Measurements from ENCODE around the gene IL23A.
"Not testable (repeated sequence)": the region's sequence is repeated elsewhere in the genome, so short reads cannot be mapped to it uniquely, and the experiment has no call there.

IL23A gene

DNA sequence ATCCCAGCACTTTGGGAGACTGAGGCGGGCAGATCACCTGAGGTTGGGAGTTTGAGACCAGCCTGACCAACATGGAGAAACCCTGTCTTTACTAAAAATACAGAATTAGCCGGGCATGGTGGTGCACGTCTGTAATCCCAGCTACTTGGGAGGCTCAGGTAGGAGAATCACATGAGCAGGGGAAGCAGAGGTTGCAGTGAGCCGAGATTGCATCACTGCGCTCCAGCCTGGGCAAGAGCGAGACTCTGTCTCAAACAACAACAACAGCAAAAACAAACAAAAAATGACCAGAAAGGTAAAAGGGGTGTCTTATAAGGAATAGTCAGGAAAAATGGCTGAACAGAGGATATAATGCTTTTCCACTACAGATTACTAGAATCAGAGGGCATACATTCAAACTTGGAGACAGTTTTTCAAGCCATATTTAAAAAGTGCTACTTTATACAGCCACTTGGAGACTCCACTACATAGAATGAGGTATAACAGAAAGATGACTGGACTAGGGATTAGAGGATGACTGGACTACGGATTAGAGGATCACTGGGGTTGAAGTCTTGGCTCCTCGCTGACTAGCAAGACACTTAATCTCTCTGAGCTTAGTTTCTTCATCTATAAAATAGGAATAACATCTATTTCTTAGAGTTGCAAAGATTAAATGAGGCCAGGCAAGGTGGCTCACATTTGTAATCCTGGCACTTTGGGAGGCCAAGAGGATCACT, 33.7 kb upstream of the IL23A start:
- 96% methylated on average over 4 of the region's 8 CpGs; no CpG with 5 or more reads in 1 of the 2 experiments for WGBS, 2 experiments (ENCODE audit: insufficient coverage in 2 of 2)
- H3K4me1 ChIP-seq (ENCODE audit: control insufficient read depth, insufficient read depth, low read length, poor library complexity, severe bottlenecking) = no peaks in the 10 kb centered on the region
- H3K9me3 ChIP-seq (ENCODE audit: control insufficient read depth, low read length) = no peaks in the 10 kb centered on the region
- no peak overlapping the region for H3K27ac ChIP-seq (ENCODE audit: low read depth, low read length, severe bottlenecking)
- H3K4me3 ChIP-seq (ENCODE audit: extremely low read depth, insufficient read depth, low read length, poor library complexity, severe bottlenecking) = no peak overlapping the region
- H3K36me3 ChIP-seq (ENCODE audit: control insufficient read depth, insufficient read depth, low read length) = peaks cover 70% of the 10 kb centered on the region

DNA sequence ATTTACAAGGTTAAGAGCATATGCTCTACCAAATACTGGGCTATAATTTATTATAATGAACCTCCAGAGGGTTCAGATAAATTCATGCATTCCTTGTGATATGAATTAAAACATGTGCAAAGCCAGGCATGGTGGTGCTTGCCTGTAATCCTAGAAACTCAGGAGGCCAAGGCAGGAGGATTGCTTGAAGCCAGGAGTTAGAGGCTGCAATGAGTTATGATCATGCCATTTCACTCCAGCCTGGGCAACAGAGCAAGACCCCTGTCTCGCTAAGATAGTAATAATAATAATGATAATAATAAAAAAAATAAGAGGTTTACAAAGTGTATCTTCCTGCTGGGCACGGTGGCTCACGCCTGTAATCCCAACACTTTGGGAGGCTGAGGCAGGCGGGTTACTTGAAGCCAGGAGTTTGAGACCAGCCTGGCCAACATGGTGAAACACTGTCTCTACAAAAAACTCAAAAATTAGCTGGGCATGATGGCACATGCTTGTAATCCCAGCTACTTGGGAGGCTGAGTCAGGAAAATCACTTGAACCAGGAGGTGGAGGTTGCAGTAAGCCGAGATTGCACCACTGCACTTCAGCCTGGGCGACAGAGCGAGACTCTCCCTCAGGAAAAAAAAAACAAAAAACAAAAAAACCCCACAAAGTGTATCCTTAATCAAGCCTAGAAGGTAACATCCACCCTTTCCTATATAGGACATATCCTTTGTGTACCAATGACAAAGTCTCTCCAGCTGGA, 31.3 kb upstream of the IL23A start:
- WGBS, 2 experiments (ENCODE audit: insufficient coverage in 2 of 2) = 94 to 98% methylated on average over 4 to 6 of the region's 7 CpGs
- Histone ChIP-seq H3K4me3 (ENCODE audit: extremely low read depth, insufficient read depth, low read length, poor library complexity, severe bottlenecking) (no peak overlapping the region), H3K4me1 (ENCODE audit: control insufficient read depth, insufficient read depth, low read length, poor library complexity, severe bottlenecking) (no peaks in the 10 kb centered on the region), H3K36me3 (ENCODE audit: control insufficient read depth, insufficient read depth, low read length) (peaks cover 80% of the 10 kb centered on the region), H3K27ac (ENCODE audit: low read depth, low read length, severe bottlenecking) (no peak overlapping the region), H3K9me3 (ENCODE audit: control insufficient read depth, low read length) (no peaks in the 10 kb centered on the region)

DNA sequence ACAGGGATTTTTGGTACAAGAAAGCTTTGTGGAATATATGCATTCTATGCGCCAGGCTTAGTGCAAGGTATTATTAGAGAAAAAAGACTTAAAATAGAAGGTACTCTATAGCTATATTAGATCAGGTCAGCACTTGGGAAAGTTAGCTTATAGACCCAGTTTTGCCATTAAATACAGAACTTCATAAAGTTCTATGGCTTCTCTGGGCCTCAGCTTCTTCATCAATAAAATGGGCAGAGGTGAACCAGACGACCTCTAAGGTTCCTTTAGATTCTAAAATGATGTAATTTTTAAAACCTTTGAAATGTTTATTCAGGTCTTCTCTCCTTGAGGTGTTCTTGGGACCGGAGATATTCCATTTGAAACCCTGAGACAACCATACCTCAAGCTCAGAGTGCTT, 30.0 kb upstream of the IL23A start:
- WGBS, 2 experiments (ENCODE audit: insufficient coverage in 2 of 2) = 80 to 90% methylated on average over 1 to 2 of the region's 3 CpGs
- H3K9me3 ChIP-seq (ENCODE audit: control insufficient read depth, low read length) = no peaks in the 10 kb centered on the region
- H3K4me3 ChIP-seq (ENCODE audit: extremely low read depth, insufficient read depth, low read length, poor library complexity, severe bottlenecking) = no peak overlapping the region
- H3K36me3 ChIP-seq (ENCODE audit: control insufficient read depth, insufficient read depth, low read length) = peaks cover 78% of the 10 kb centered on the region
- no peaks in the 10 kb centered on the region for H3K4me1 ChIP-seq (ENCODE audit: control insufficient read depth, insufficient read depth, low read length, poor library complexity, severe bottlenecking)
- no peak overlapping the region for H3K27ac ChIP-seq (ENCODE audit: low read depth, low read length, severe bottlenecking)

DNA sequence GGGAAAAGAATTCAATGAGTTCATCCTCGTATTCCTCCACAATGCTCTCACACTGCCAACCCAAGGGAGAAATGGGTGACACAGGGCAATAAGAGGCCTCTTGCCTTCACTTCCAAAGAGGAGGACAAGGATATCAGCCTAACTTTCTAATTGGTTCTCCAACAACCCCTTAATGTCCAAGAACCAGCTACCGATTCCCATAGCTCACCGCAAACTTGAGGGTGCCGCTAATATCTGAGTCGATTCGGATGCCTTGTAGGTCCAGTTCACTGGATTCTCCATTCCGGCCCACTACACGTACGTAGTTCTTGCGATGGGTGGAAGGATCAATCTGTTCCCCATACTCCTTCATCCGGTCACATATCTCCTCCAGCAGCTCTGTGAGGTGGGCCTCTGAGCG, 27.7 kb upstream of the IL23A start:
- Histone ChIP-seq H3K27ac (ENCODE audit: low read depth, low read length, severe bottlenecking) (no peak overlapping the region), H3K9me3 (ENCODE audit: control insufficient read depth, low read length) (no peaks in the 10 kb centered on the region), H3K4me1 (ENCODE audit: control insufficient read depth, insufficient read depth, low read length, poor library complexity, severe bottlenecking) (peaks cover 7% of the 10 kb centered on the region), H3K4me3 (ENCODE audit: extremely low read depth, insufficient read depth, low read length, poor library complexity, severe bottlenecking) (no peak overlapping the region), H3K36me3 (ENCODE audit: control insufficient read depth, insufficient read depth, low read length) (peaks cover 71% of the 10 kb centered on the region)
- 96 to 99% methylated on average over 12 of the region's 12 CpGs for WGBS, 2 experiments (ENCODE audit: insufficient coverage in 2 of 2)

DNA sequence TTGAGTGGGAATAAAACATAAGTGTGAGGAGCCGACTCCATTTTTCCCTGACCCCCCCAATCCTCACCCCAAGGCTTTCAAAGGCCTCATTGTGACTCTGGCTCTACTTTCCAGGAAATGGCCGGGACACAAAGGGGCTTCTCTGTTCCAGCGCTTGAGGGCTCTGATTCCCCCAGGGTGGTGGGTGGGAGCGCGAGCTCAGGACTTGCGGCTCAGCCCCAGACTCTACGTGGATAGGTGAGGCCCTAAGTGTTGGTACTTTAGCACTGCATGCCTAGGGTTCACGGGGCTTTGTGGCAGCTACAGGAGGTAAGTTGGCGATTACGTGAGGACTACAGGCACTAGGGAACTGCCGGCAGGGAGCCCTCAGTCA, 23.4 kb upstream of the IL23A start:
- WGBS, 2 experiments (ENCODE audit: insufficient coverage in 2 of 2) = 0 to 1% methylated on average over 6 to 7 of the region's 11 CpGs
- Histone ChIP-seq H3K4me1 (ENCODE audit: control insufficient read depth, insufficient read depth, low read length, poor library complexity, severe bottlenecking) (peaks cover 11% of the 10 kb centered on the region), H3K9me3 (ENCODE audit: control insufficient read depth, low read length) (no peaks in the 10 kb centered on the region), H3K4me3 (ENCODE audit: extremely low read depth, insufficient read depth, low read length, poor library complexity, severe bottlenecking) (peak overlapping the region; percentile 85), H3K27ac (ENCODE audit: low read depth, low read length, severe bottlenecking) (peak overlapping the region; percentile 86), H3K36me3 (ENCODE audit: control insufficient read depth, insufficient read depth, low read length) (peaks cover 51% of the 10 kb centered on the region)

GRCh38 chr12:56315622-56316473, 22.8 kb upstream of the IL23A start, which contains the start of gene CNPY2:
Gene CNPY2, minus strand, starts transcription at chr12:56315988. Its CDS starts 771 bp downstream, at chr12:56315217.
- Histone ChIP-seq H3K36me3 (ENCODE audit: control insufficient read depth, insufficient read depth, low read length) (peaks cover 45% of the 10 kb centered on the region), H3K9me3 (ENCODE audit: control insufficient read depth, low read length) (no peaks in the 10 kb centered on the region), H3K4me3 (ENCODE audit: extremely low read depth, insufficient read depth, low read length, poor library complexity, severe bottlenecking) (peak within 1 kb of the TSS; percentile 85), H3K27ac (ENCODE audit: low read depth, low read length, severe bottlenecking) (peak within 1 kb of the TSS; percentile 86), H3K4me1 (ENCODE audit: control insufficient read depth, insufficient read depth, low read length, poor library complexity, severe bottlenecking) (peaks cover 11% of the 10 kb centered on the region)
- WGBS, 2 experiments (ENCODE audit: insufficient coverage in 2 of 2) = 0% methylated on average over 61 of the region's 62 CpGs

GRCh38 chr12:56317675-56318074, 21.0 kb upstream of the IL23A start:
- Histone ChIP-seq H3K4me3 (ENCODE audit: extremely low read depth, insufficient read depth, low read length, poor library complexity, severe bottlenecking) (no peak overlapping the region), H3K9me3 (ENCODE audit: control insufficient read depth, low read length) (no peaks in the 10 kb centered on the region), H3K27ac (ENCODE audit: low read depth, low read length, severe bottlenecking) (no peak overlapping the region), H3K4me1 (ENCODE audit: control insufficient read depth, insufficient read depth, low read length, poor library complexity, severe bottlenecking) (peaks cover 11% of the 10 kb centered on the region), H3K36me3 (ENCODE audit: control insufficient read depth, insufficient read depth, low read length) (peaks cover 41% of the 10 kb centered on the region)
- 50 to 92% methylated on average over 2 to 3 of the region's 3 CpGs for WGBS, 2 experiments (ENCODE audit: insufficient coverage in 2 of 2)

DNA sequence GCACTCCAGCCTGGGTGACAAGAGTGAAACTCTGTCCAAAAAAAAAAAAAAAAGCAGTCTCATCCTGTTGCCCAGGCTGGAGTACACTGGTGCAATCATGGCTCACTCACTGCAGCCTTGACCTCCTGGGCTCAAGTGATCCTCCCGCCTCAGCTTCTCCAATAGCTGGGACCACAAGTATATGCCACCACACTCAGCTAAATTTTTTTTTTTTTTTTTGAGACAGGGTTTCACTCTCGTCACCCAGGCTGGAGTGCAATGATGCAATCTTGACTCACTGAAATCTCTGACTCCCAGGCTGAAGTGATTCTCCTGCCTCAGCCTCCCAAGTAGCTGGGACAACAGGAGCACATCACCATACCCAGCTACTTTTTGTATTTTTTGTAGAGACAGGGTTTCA, 17.7 kb upstream of the IL23A start:
- no peak overlapping the region for H3K4me3 ChIP-seq (ENCODE audit: extremely low read depth, insufficient read depth, low read length, poor library complexity, severe bottlenecking)
- 69 to 89% methylated on average over 1 to 2 of the region's 2 CpGs for WGBS, 2 experiments (ENCODE audit: insufficient coverage in 2 of 2)
- peaks cover 5% of the 10 kb centered on the region for H3K4me1 ChIP-seq (ENCODE audit: control insufficient read depth, insufficient read depth, low read length, poor library complexity, severe bottlenecking)
- peaks cover 53% of the 10 kb centered on the region for H3K36me3 ChIP-seq (ENCODE audit: control insufficient read depth, insufficient read depth, low read length)
- no peaks in the 10 kb centered on the region for H3K9me3 ChIP-seq (ENCODE audit: control insufficient read depth, low read length)
- no peak overlapping the region for H3K27ac ChIP-seq (ENCODE audit: low read depth, low read length, severe bottlenecking)

DNA sequence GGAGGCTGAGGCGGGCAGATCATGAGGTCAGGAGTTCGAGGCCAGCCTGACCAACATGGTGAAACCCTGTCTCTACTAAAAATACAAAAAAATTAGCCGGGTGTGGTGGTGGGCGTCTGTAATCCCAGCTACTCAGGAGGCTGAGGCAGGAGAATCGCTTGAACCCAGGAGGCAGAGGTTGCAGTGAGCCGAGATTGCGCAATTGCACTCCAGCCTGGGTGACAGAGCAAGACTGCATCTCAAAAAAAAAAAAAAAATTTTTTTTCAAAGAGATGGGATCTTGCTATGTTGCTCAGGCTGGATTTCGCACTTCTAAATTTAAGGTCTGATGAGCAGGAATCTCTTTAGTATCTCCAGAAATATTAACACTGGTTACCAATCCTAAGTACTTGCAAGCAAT, 17.1 kb upstream of the IL23A start:
- not testable (repeated sequence) for H3K27ac ChIP-seq (ENCODE audit: low read depth, low read length, severe bottlenecking); H3K4me1 ChIP-seq (ENCODE audit: control insufficient read depth, insufficient read depth, low read length, poor library complexity, severe bottlenecking); H3K4me3 ChIP-seq (ENCODE audit: extremely low read depth, insufficient read depth, low read length, poor library complexity, severe bottlenecking); H3K9me3 ChIP-seq (ENCODE audit: control insufficient read depth, low read length)
- WGBS, 2 experiments (ENCODE audit: insufficient coverage in 2 of 2) = 95 to 100% methylated on average over 2 to 7 of the region's 8 CpGs
- H3K36me3 ChIP-seq (ENCODE audit: control insufficient read depth, insufficient read depth, low read length) = peaks cover 54% of the 10 kb centered on the region

GRCh38 chr12:56324206-56324605, 14.5 kb upstream of the IL23A start:
- H3K4me1 ChIP-seq (ENCODE audit: control insufficient read depth, insufficient read depth, low read length, poor library complexity, severe bottlenecking) = no peaks in the 10 kb centered on the region
- H3K36me3 ChIP-seq (ENCODE audit: control insufficient read depth, insufficient read depth, low read length) = peaks cover 57% of the 10 kb centered on the region
- no peak overlapping the region for H3K4me3 ChIP-seq (ENCODE audit: extremely low read depth, insufficient read depth, low read length, poor library complexity, severe bottlenecking)
- H3K27ac ChIP-seq (ENCODE audit: low read depth, low read length, severe bottlenecking) = no peak overlapping the region
- H3K9me3 ChIP-seq (ENCODE audit: control insufficient read depth, low read length) = no peaks in the 10 kb centered on the region
- 92 to 100% methylated on average over 3 to 6 of the region's 6 CpGs for WGBS, 2 experiments (ENCODE audit: insufficient coverage in 2 of 2)

Measured in mesodermal cell (in vitro differentiated cells).